Activated CD4-positive, alpha-beta memory T cell treated with anti-CD3 and anti-CD28 coated beads, Interleukin-2, amount 10 ng/mL, durations not matched to agents 7 days and 5 days (primary cell): ENCODE results near the gene XAF1. TPM values are rescaled to one million over a fixed set of nuclear protein-coding genes. Genes with fewer than 3 reads are reported as not detected.

Experiments
- CTCF ChIA-PET: fragments of 350-600 bp; sonication (Branson Sonifier 250); formaldehyde crosslinking; loops from one replicate; lab custom pipeline; 2021; ENCODE audit warnings: antibody characterized with exemption, inconsistent platforms; lab: Charles Lee
- POLR2A ChIA-PET: fragments of 350-600 bp; sonication (Branson Sonifier 250); formaldehyde crosslinking; loops from one replicate; lab custom pipeline; 2021; ENCODE audit warnings: antibody characterized with exemption; lab: Charles Lee
- DNase-seq: peaks from one replicate; pipeline ENCODE4 v3.0.0-alpha.2; 2020
- H3K27ac Mint-ChIP-seq: one replicate; pipeline ENCODE4 v1.8.0; 2021; ENCODE audit warnings: mild to moderate bottlenecking, mixed read lengths
- H3K27me3 Mint-ChIP-seq: one replicate; pipeline ENCODE4 v1.8.0; 2021; ENCODE audit warnings: mixed read lengths
- H3K36me3 Mint-ChIP-seq: one replicate; pipeline ENCODE4 v1.8.0; 2021; ENCODE audit warnings: low read depth, mixed read lengths
- H3K4me1 Mint-ChIP-seq: one replicate; pipeline ENCODE4 v1.8.0; 2021; ENCODE audit warnings: mixed read lengths
- H3K4me3 Mint-ChIP-seq: one replicate; pipeline ENCODE4 v1.8.0; 2021; ENCODE audit warnings: mild to moderate bottlenecking, mixed read lengths
- H3K9me3 Mint-ChIP-seq: one replicate; pipeline ENCODE4 v1.8.0; 2021; ENCODE audit warnings: mixed read lengths
- total RNA-seq, 2 experiments: library from RNA; stranded (reverse); gene quantifications; one replicate each; pipeline ENCODE4 v1.2.3, GENCODE V29; 2021

XAF1 gene, protein sequence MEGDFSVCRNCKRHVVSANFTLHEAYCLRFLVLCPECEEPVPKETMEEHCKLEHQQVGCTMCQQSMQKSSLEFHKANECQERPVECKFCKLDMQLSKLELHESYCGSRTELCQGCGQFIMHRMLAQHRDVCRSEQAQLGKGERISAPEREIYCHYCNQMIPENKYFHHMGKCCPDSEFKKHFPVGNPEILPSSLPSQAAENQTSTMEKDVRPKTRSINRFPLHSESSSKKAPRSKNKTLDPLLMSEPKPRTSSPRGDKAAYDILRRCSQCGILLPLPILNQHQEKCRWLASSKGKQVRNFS
- 100 to 1,000 TPM; 408 TPM for total RNA-seq

DNA sequence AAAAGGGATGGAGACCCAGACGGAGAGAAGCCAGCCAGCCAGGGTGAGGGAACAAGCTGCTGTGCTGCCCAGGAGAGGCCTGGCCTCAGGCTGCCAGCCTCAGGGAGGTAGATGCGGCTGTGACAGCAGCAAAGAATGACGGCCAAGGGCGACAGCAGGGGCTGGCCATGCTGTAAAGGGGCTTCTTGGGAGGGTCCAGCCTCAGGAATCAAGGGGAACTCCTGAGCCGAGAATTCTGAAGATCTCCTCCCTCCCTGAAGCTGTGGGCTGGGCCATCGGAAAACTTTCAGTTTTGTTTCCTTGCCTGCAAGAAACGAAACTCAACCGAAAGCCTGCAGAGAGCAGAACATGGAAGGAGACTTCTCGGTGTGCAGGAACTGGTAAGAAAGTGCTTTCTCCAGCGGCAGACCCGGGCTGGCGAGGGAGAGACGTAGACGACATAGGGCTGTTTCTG lies at the start of gene XAF1:
Gene XAF1 (plus strand): TSS at position 316 of the 454 bp plus-strand sequence. CDS start 33 bp downstream, at position 349.
- POLR2A ChIA-PET: interaction anchor here (0.8 to 3.1 kb wide), 14 partner anchors 8 to 1270 kb away, joined by 3 to 22 read pairs (median 4); partner anchors contain the start of genes DERL2, KIAA0753, RNASEK and TP53
- DNase-seq: peak; percentile 81
- CTCF ChIA-PET: interaction anchor here (0.6 to 1.3 kb wide), 4 partner anchors 32 to 1316 kb away, joined by 3 to 5 read pairs (median 3); partner anchors contain the start of gene KIAA0753
- peak within 1 kb of the TSS; percentile 96 for H3K27ac Mint-ChIP-seq
- peak within 1 kb of the TSS; percentile 95 for H3K4me3 Mint-ChIP-seq
- H3K9me3 Mint-ChIP-seq: no peaks in the 10 kb centered on the region
- H3K27me3 Mint-ChIP-seq: peaks cover 2% of the 10 kb centered on the region
- H3K36me3 Mint-ChIP-seq: peaks cover 51% of the 10 kb centered on the region
- H3K4me1 Mint-ChIP-seq: peaks cover 66% of the 10 kb centered on the region

DNA sequence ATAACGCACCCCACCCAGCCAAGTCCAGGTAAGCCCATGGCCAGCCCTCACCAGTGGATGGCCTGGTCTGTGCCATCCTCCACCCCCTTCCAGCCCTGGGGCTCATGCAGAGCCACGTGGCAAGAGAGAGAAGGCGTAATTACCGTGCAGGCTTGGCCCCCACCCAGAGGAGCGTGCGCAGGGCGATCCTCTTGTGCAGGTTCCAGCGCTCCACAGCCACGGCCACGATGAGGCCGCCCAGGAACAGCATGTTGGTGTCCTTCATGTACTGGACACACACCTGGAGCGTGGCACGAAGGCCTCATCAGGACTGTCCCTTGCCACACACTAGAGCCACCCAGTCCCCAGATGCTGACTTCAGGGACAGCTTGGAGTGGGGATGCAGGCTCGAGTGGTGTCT lies 49.3 kb upstream of the XAF1 start:
- no peaks in the 10 kb centered on the region for H3K36me3 Mint-ChIP-seq
- ChIA-PET CTCF (no interaction called here), POLR2A (no interaction called here)
- peaks cover 24% of the 10 kb centered on the region for H3K27me3 Mint-ChIP-seq
- no peak for DNase-seq
- H3K4me3 Mint-ChIP-seq: no peak overlapping the region
- no peak overlapping the region for H3K27ac Mint-ChIP-seq
- peaks cover 2% of the 10 kb centered on the region for H3K4me1 Mint-ChIP-seq
- no peaks in the 10 kb centered on the region for H3K9me3 Mint-ChIP-seq

DNA sequence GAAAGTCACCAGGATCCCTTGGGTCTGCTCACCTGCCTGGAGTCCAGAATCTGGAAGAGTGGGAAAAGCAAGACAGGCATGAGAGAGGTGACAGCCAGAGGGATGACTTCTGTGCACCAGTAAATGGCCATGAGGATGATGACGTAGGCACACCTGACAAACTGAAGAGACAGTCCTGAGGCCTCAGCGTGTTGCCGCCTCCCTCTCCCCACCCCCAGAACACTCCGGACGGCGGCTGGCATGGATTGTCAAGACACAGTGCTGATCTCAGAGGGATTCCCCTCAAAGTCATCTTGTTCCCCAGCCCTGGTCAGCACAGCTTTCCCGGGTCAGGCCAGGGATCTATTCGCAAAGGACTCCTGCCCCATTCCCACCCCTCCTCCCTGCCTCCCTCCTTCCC lies 48.9 kb upstream of the XAF1 start:
- Mint-ChIP-seq H3K36me3 (no peaks in the 10 kb centered on the region), H3K4me1 (peaks cover 5% of the 10 kb centered on the region), H3K27ac (no peak overlapping the region), H3K27me3 (peaks cover 29% of the 10 kb centered on the region), H3K9me3 (no peaks in the 10 kb centered on the region), H3K4me3 (no peak overlapping the region)
- ChIA-PET CTCF (no interaction called here), POLR2A (no interaction called here)
- no peak for DNase-seq

DNA sequence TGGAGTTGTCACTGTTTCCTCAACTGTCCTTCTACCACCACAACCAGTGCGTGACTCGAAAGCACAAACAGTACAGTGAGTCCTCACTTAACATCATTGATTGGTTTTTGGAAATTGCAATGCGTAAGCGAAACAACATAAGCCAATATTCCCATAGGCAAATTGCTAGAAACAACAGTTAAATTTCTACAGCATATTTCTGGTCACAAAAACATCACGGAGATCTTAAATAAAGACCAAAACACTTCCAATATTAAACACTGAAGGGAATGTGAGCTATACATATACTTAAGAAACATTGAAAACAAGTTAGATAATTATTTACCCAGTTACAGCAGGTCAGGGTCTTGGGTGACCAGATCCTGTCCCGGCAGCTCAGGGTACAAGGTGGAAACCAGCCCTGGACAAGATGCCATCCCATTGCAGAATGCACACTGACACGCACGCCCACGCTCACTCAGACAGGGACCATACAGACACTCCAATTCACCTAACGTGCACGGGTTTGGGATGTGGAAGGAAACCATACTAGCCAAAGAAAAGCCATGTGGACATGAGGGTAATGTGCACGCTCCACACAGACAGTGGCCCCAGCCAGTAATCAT lies 47.4 kb upstream of the XAF1 start:
- Mint-ChIP-seq H3K9me3 (no peaks in the 10 kb centered on the region), H3K4me1 (peaks cover 10% of the 10 kb centered on the region), H3K36me3 (no peaks in the 10 kb centered on the region), H3K4me3 (no peak overlapping the region), H3K27me3 (peaks cover 41% of the 10 kb centered on the region), H3K27ac (no peak overlapping the region)
- DNase-seq: no peak
- ChIA-PET POLR2A (no interaction called here), CTCF (no interaction called here)

DNA sequence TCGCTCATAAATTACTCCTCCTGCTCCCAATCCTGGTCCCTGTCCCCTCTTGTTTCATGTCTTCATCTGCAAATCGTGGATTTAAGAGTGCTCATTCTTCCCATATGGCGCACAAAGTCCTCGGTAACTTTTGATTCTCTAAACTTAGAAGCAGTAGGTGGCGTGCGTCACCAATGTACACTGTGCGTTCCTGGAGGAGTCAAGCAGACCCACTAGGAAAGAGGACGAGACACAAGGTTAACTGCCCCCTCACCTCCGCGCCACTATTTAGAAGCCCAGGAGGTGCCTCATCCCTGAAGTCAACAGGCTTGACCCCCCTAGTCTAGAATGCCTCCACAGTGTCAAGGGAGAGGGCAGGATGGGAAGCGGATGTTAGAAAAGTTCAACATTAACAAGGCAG lies 45.5 kb upstream of the XAF1 start:
- no peaks in the 10 kb centered on the region for H3K36me3 Mint-ChIP-seq
- H3K27me3 Mint-ChIP-seq: peaks cover 53% of the 10 kb centered on the region
- DNase-seq: no peak
- POLR2A ChIA-PET: no interaction called here
- H3K27ac Mint-ChIP-seq: no peak overlapping the region
- peaks cover 16% of the 10 kb centered on the region for H3K4me1 Mint-ChIP-seq
- CTCF ChIA-PET: no interaction called here
- no peak overlapping the region for H3K4me3 Mint-ChIP-seq
- H3K9me3 Mint-ChIP-seq: no peaks in the 10 kb centered on the region

DNA sequence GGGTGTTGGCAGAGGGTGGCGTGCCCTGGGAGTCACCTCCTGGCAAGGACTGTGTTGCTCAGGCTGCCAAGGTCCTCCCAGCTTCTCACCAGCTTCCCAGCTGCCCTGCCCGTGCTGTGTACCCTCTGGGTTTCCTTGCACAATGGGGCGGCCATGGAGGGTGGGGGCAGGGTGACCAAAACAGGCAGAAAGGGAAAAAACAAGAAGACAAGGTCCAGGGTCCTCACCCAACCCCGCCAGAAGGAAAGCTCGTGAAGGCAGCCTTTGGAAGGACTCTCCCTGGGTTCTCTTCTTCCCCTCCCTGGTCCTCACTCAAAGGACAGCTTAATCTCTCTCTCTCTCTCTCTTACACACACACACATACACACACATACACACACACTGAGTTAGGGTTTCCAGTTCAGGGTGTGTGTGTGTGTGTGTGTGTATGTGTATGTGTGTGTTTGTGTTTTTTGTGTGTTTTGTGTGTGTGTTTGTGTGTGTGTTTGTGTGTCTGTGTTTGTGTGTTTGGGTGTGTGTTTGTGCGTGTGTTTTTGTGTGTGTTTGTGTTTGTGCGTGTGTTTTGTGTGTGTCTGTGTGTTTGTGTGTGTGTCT lies 44.7 kb upstream of the XAF1 start:
- Mint-ChIP-seq H3K36me3 (no peaks in the 10 kb centered on the region), H3K4me3 (no peak overlapping the region), H3K27ac (no peak overlapping the region), H3K9me3 (no peaks in the 10 kb centered on the region), H3K27me3 (peaks cover 60% of the 10 kb centered on the region), H3K4me1 (peaks cover 16% of the 10 kb centered on the region)
- ChIA-PET CTCF (no interaction called here), POLR2A (no interaction called here)
- no peak for DNase-seq

DNA sequence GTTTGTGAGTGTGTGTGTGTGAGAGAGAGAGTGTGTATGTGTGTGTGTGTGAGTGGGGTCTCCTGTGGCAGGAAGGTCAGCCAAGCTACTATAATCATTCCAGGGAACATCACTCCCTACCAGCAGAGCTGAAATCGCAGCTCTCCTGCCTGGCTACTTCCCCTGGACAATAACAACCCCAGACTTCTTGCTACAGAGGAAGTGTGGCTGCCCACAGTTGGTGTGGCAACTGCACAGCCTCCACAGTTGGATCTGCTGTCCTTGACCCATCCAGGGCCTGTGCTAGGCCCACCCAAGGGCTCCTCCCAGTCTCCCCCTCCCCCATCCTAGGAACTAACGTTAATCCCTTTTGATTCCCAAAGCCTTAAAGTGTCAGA lies 44.2 kb upstream of the XAF1 start:
- POLR2A ChIA-PET: no interaction called here

DNA sequence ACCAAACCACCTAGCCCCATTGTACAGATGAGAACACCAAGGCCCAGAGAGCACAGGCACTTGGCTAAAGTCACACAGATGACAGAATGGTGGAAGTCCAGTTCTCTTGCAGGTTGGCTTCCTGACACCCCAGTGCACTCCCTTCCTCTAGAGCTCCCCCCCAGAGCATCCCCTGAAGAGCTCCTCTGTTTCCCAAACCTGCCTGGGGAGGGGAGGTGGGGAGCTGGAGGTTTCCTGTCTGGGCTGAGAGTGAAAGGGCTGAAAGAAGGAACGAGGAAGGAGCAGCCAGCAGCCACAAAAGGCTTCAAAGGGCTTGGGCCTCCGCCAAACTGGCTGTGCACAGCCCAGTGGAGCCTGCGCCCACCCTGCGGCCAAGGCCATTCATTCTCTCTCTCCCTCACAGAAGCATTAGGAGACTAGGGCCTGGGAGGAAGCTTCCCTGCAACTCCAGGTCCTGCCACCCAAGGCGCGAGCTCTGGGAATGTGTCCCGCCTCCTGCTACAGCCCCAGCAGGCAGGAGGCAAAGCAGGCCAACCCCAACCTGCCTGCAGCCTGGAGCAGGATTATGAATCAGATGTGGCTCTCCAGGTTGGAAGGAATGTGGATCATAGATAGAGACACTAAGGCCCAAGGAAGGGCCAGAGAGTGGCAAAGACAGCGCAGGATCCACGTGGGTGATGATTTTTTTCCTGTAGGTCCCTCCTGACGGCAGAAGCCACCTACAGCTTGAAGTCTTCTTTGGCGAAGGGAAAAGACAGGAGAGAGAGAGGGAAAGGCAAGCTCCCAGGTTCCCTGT lies 43.6 kb upstream of the XAF1 start:
- Mint-ChIP-seq H3K4me1 (peaks cover 16% of the 10 kb centered on the region), H3K27ac (no peak overlapping the region), H3K36me3 (no peaks in the 10 kb centered on the region), H3K27me3 (peaks cover 62% of the 10 kb centered on the region), H3K4me3 (no peak overlapping the region), H3K9me3 (no peaks in the 10 kb centered on the region)
- CTCF ChIA-PET: interaction anchor here (0.8 kb wide), 1 partner anchor 42 kb away, joined by 4 read pairs; no protein-coding TSS in a partner anchor
- POLR2A ChIA-PET: no interaction called here
- no peak for DNase-seq

More for the DNA sequence above, 44.2 kb upstream of the XAF1 start:
- H3K4me1 Mint-ChIP-seq: peaks cover 16% of the 10 kb centered on the region
- H3K4me3 Mint-ChIP-seq: no peak overlapping the region
- H3K9me3 Mint-ChIP-seq: no peaks in the 10 kb centered on the region
- H3K27ac Mint-ChIP-seq: no peak overlapping the region
- H3K27me3 Mint-ChIP-seq: peaks cover 60% of the 10 kb centered on the region
- CTCF ChIA-PET: no interaction called here
- H3K36me3 Mint-ChIP-seq: no peaks in the 10 kb centered on the region
- no peak for DNase-seq

DNA sequence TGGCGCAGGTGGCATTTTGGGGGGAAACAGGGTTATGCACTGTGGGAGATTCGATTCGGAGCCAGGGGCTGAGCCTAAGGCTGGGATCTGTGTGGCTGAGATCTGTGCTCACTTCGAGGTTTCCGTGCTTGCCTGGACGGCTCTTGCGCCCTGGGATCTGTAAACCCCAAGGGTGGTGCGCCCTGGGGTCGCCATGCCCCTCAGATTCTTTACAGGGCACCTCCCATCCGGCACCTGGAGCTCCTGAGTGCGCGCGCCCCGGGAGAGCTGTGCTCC lies 43.1 kb upstream of the XAF1 start:
- ChIA-PET POLR2A (no interaction called here), CTCF (interaction anchor here (0.8 kb wide), 1 partner anchor 43 kb away, joined by 4 read pairs; no protein-coding TSS in a partner anchor)
- Mint-ChIP-seq H3K4me3 (no peak overlapping the region), H3K27me3 (peaks cover 67% of the 10 kb centered on the region), H3K36me3 (no peaks in the 10 kb centered on the region), H3K4me1 (peaks cover 16% of the 10 kb centered on the region), H3K27ac (no peak overlapping the region), H3K9me3 (no peaks in the 10 kb centered on the region)
- no peak for DNase-seq

DNA sequence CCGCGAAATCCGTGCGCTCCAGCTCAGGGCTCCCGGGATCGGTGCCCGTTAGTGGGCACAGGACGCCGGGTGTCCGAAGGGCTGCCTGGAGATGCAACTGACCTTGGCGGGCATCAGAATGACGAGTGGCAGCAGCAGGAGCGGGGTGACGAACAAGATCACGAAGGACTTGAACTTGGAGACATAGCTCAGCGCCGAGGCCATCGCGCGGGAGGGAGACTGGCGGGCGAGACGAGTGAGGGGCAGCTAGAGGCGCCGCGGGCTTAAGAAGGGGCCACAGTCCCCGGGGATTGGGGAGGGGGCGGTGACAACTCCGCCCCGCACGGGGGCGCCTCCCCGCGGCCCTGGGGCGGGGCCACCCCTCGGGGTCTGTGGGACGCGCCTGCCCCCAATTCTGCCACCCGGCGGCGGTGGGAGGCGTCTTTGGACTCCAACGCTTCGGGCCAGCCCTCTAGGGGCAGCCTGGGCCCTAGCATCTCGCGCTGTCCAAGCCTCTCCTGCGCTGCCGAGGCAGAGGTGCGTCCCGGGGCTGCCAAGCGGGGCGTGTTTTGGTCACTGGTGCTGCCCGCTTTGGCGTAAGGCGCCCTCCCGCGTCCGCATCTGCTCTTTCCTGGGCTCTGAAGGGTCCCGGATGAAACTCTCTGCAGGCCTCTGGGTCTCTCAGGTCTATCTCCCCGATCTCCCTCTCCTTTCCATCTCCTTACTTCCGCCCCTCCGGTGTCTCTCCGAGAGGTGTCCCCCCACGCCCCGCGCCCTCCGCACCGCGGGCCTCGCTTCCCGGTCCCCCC lies 42.5 kb upstream of the XAF1 start, which contains the start of gene SLC13A5:
Gene SLC13A5 (minus strand): TSS at position 240 of the 788 bp plus-strand sequence. CDS start 36 bp downstream, at position 204.
- no peaks in the 10 kb centered on the region for H3K36me3 Mint-ChIP-seq
- POLR2A ChIA-PET: no interaction called here
- peaks cover 67% of the 10 kb centered on the region for H3K27me3 Mint-ChIP-seq
- CTCF ChIA-PET: interaction anchor here (0.8 kb wide), 1 partner anchor 43 kb away, joined by 4 read pairs; no protein-coding TSS in a partner anchor
- peaks cover 16% of the 10 kb centered on the region for H3K4me1 Mint-ChIP-seq
- H3K9me3 Mint-ChIP-seq: no peaks in the 10 kb centered on the region
- no peak within 1 kb of the TSS for H3K4me3 Mint-ChIP-seq
- H3K27ac Mint-ChIP-seq: no peak within 1 kb of the TSS
- no peak for DNase-seq

DNA sequence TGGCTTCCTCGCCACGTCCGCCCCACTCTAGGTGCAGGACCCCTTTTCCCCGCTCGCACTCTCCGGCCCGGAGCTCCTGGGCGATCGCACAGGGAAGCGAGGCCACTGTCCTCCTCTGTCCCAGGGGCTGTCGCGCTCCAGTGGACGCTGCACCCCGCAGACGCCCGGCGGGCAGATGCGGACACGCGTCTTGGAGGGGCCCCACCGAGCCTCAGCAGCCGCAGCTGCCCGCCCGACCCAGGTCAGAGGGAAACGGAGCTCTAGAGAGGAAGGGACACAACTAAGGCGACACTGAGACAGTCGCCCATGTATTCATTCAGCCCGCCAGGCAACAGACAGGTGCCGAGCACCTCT lies 42.0 kb upstream of the XAF1 start:
- CTCF ChIA-PET: no interaction called here
- no peak for DNase-seq
- H3K36me3 Mint-ChIP-seq: no peaks in the 10 kb centered on the region
- H3K27ac Mint-ChIP-seq: no peak overlapping the region
- no peaks in the 10 kb centered on the region for H3K9me3 Mint-ChIP-seq
- H3K27me3 Mint-ChIP-seq: peaks cover 66% of the 10 kb centered on the region
- POLR2A ChIA-PET: no interaction called here
- H3K4me3 Mint-ChIP-seq: no peak overlapping the region
- peaks cover 16% of the 10 kb centered on the region for H3K4me1 Mint-ChIP-seq

DNA sequence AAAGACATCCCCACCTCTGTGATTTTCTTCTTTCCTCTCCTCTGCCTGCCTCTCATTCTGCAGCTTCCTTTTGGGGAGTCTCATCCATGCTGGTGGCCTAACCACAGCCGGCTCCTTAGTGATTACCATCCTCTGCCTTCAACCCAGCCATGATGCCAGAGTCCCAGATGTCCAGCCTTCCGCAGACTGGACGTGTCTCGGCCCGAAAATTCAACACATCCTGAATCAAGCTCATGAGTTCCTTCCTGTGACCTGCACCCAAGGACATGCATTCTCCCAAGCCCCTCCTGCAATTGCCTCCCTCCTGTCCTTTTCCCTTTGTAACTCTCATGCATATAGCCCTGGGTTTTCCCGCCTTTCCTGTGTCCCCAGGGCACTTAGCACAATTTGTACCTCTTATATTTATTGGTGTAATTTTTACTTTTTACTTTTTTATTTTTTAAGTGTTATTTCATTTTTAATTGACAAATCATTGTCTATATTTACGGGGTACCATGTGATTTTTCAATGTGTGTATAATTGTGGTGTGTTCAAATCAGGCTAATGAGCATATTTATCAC lies 41.5 kb upstream of the XAF1 start:
- Mint-ChIP-seq H3K27ac (no peak overlapping the region), H3K4me3 (no peak overlapping the region), H3K9me3 (no peaks in the 10 kb centered on the region), H3K27me3 (peaks cover 65% of the 10 kb centered on the region), H3K4me1 (peaks cover 16% of the 10 kb centered on the region), H3K36me3 (no peaks in the 10 kb centered on the region)
- POLR2A ChIA-PET: no interaction called here
- CTCF ChIA-PET: no interaction called here
- no peak for DNase-seq
